ENCODE measurements around the gene MALRD1.

MALRD1 gene

GRCh38 chr10:19231034-19231433 is 182.4 kb downstream of the MALRD1 start:
- no peak overlapping the region for H2BK5ac ChIP-seq (ENCODE audit: low read length)
- no peak overlapping the region for H3K9ac ChIP-seq (ENCODE audit: low read length)
- no peak overlapping the region for H3K4me3 ChIP-seq (ENCODE audit: low read length)
- no peak overlapping the region for H3K23ac ChIP-seq (ENCODE audit: low read length)
- WGBS (ENCODE audit: extremely low coverage, insufficient coverage, low lambda C conversion rate) = no CpG with 5 or more reads among the region's 1 CpG
- no peak overlapping the region for H4K5ac ChIP-seq (ENCODE audit: low read length)
- no peak overlapping the region for H2AK5ac ChIP-seq (ENCODE audit: low read length)
- no peak overlapping the region for H3K4ac ChIP-seq (ENCODE audit: low read depth, low read length)
- H3K27ac ChIP-seq (ENCODE audit: low read depth, low read length) = no peak overlapping the region
- H3K18ac ChIP-seq (ENCODE audit: low read length) = no peak overlapping the region
- H3K4me1 ChIP-seq (ENCODE audit: control insufficient read depth, low read depth, low read length) = no peaks in the 10 kb centered on the region
- H4K8ac ChIP-seq (ENCODE audit: low read depth, low read length) = no peak overlapping the region
- no peak overlapping the region for H3K4me2 ChIP-seq (ENCODE audit: low read length)
- no peak overlapping the region for H2BK120ac ChIP-seq (ENCODE audit: low read depth, low read length)
- no peaks in the 10 kb centered on the region for H3K27me3 ChIP-seq (ENCODE audit: insufficient read depth, low read length, poor library complexity)
- no peaks in the 10 kb centered on the region for H3K79me2 ChIP-seq (ENCODE audit: control insufficient read depth, insufficient read depth, low read length)
- H3K79me1 ChIP-seq (ENCODE audit: low read length) = no peaks in the 10 kb centered on the region
- no peak overlapping the region for H2BK15ac ChIP-seq (replicated peaks; ENCODE audit: low read depth)
- H3K56ac ChIP-seq (ENCODE audit: low read length) = no peak overlapping the region
- H3K36me3 ChIP-seq (ENCODE audit: control insufficient read depth, insufficient read depth, low read length) = no peaks in the 10 kb centered on the region
- no peak for DNase-seq

DNA sequence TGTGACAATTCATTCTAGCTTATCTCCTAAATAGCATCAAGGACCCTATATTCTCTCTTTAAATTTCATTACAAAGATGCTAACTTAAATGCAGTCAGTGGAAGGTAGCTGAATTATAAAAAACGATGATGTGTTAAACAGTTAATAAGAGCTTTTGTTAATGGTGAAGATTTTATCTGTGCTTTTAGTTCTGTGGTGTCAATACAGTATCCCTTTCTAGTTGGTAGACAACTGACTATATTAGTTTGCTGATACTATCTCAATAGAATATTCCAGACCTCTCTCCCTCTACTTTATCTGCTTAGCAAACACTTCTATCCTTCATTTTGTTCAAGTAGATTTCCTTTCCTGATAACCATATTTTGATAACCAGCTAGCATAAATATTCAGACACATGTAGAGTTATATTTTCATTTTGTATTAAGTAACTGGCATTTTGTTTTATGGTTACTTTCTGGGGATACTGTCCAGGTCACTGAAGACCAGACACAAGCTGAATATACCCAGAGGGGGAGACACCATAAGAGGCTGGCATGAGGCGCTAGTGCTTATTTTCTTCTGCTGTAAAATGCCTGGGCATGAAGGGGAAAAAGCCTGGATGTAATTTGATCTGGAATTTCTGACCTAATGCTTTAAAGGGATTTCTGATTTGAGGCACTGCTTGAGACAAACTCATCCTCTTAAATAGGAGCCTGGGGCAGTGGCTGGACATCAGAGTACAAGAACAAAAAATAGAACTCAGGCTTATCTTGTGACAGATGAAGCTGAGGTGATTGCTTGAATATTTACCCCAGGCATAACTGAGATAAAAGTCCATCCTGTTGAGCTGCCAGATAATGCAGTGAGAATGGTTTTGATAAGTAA is 197.5 kb downstream of the MALRD1 start:
- peak; percentile 16 for DNase-seq
- Histone ChIP-seq H2BK15ac (replicated peaks; ENCODE audit: low read depth) (no peak overlapping the region), H3K27me3 (ENCODE audit: insufficient read depth, low read length, poor library complexity) (no peaks in the 10 kb centered on the region), H2AK5ac (ENCODE audit: low read length) (no peak overlapping the region), H3K27ac (ENCODE audit: low read depth, low read length) (no peak overlapping the region), H3K18ac (ENCODE audit: low read length) (no peak overlapping the region), H3K36me3 (ENCODE audit: control insufficient read depth, insufficient read depth, low read length) (no peaks in the 10 kb centered on the region), H2BK5ac (ENCODE audit: low read length) (no peak overlapping the region), H4K5ac (ENCODE audit: low read length) (no peak overlapping the region), H3K79me2 (ENCODE audit: control insufficient read depth, insufficient read depth, low read length) (no peaks in the 10 kb centered on the region), H3K23ac (ENCODE audit: low read length) (no peak overlapping the region), H3K4ac (ENCODE audit: low read depth, low read length) (no peak overlapping the region), H2BK120ac (ENCODE audit: low read depth, low read length) (no peak overlapping the region), H3K79me1 (ENCODE audit: low read length) (no peaks in the 10 kb centered on the region), H3K4me3 (ENCODE audit: low read length) (no peak overlapping the region), H3K56ac (ENCODE audit: low read length) (no peak overlapping the region), H3K9ac (ENCODE audit: low read length) (no peak overlapping the region), H3K4me2 (ENCODE audit: low read length) (no peak overlapping the region), H3K4me1 (ENCODE audit: control insufficient read depth, low read depth, low read length) (no peaks in the 10 kb centered on the region), H4K8ac (ENCODE audit: low read depth, low read length) (no peak overlapping the region)
- no CpG with 5 or more reads among the region's 2 CpGs for WGBS (ENCODE audit: extremely low coverage, insufficient coverage, low lambda C conversion rate)

GRCh38 chr10:19247843-19248242 is 199.2 kb downstream of the MALRD1 start:
- H2AK5ac ChIP-seq (ENCODE audit: low read length) = no peak overlapping the region
- H2BK15ac ChIP-seq (replicated peaks; ENCODE audit: low read depth) = no peak overlapping the region
- no peaks in the 10 kb centered on the region for H3K27me3 ChIP-seq (ENCODE audit: insufficient read depth, low read length, poor library complexity)
- H4K5ac ChIP-seq (ENCODE audit: low read length) = no peak overlapping the region
- no peak overlapping the region for H2BK120ac ChIP-seq (ENCODE audit: low read depth, low read length)
- no peaks in the 10 kb centered on the region for H3K36me3 ChIP-seq (ENCODE audit: control insufficient read depth, insufficient read depth, low read length)
- no peak overlapping the region for H3K4ac ChIP-seq (ENCODE audit: low read depth, low read length)
- no peaks in the 10 kb centered on the region for H3K79me1 ChIP-seq (ENCODE audit: low read length)
- no peak overlapping the region for H3K18ac ChIP-seq (ENCODE audit: low read length)
- no peak overlapping the region for H3K9ac ChIP-seq (ENCODE audit: low read length)
- no peaks in the 10 kb centered on the region for H3K4me1 ChIP-seq (ENCODE audit: control insufficient read depth, low read depth, low read length)
- no peaks in the 10 kb centered on the region for H3K79me2 ChIP-seq (ENCODE audit: control insufficient read depth, insufficient read depth, low read length)
- no peak for DNase-seq
- no peak overlapping the region for H2BK5ac ChIP-seq (ENCODE audit: low read length)
- no peak overlapping the region for H3K56ac ChIP-seq (ENCODE audit: low read length)
- no peak overlapping the region for H3K4me3 ChIP-seq (ENCODE audit: low read length)
- H3K4me2 ChIP-seq (ENCODE audit: low read length) = no peak overlapping the region
- no peak overlapping the region for H3K23ac ChIP-seq (ENCODE audit: low read length)
- WGBS (ENCODE audit: extremely low coverage, insufficient coverage, low lambda C conversion rate) = 100% methylated on average over 1 of the region's 3 CpGs
- H4K8ac ChIP-seq (ENCODE audit: low read depth, low read length) = no peak overlapping the region
- no peak overlapping the region for H3K27ac ChIP-seq (ENCODE audit: low read depth, low read length)

GRCh38 chr10:19250546-19250945 is 201.9 kb downstream of the MALRD1 start:
- Histone ChIP-seq H3K27me3 (ENCODE audit: insufficient read depth, low read length, poor library complexity) (no peaks in the 10 kb centered on the region), H3K36me3 (ENCODE audit: control insufficient read depth, insufficient read depth, low read length) (no peaks in the 10 kb centered on the region), H2BK15ac (replicated peaks; ENCODE audit: low read depth) (no peak overlapping the region), H3K4me1 (ENCODE audit: control insufficient read depth, low read depth, low read length) (no peaks in the 10 kb centered on the region), H3K4ac (ENCODE audit: low read depth, low read length) (no peak overlapping the region), H2BK5ac (ENCODE audit: low read length) (no peak overlapping the region), H3K18ac (ENCODE audit: low read length) (no peak overlapping the region), H3K79me1 (ENCODE audit: low read length) (no peaks in the 10 kb centered on the region), H3K23ac (ENCODE audit: low read length) (no peak overlapping the region), H4K8ac (ENCODE audit: low read depth, low read length) (no peak overlapping the region), H3K56ac (ENCODE audit: low read length) (no peak overlapping the region), H4K5ac (ENCODE audit: low read length) (no peak overlapping the region), H3K27ac (ENCODE audit: low read depth, low read length) (no peak overlapping the region), H3K4me3 (ENCODE audit: low read length) (no peak overlapping the region), H2AK5ac (ENCODE audit: low read length) (no peak overlapping the region), H2BK120ac (ENCODE audit: low read depth, low read length) (no peak overlapping the region), H3K4me2 (ENCODE audit: low read length) (no peak overlapping the region), H3K79me2 (ENCODE audit: control insufficient read depth, insufficient read depth, low read length) (no peaks in the 10 kb centered on the region), H3K9ac (ENCODE audit: low read length) (no peak overlapping the region)
- no peak for DNase-seq
- no CpG with 5 or more reads among the region's 2 CpGs for WGBS (ENCODE audit: extremely low coverage, insufficient coverage, low lambda C conversion rate)

DNA sequence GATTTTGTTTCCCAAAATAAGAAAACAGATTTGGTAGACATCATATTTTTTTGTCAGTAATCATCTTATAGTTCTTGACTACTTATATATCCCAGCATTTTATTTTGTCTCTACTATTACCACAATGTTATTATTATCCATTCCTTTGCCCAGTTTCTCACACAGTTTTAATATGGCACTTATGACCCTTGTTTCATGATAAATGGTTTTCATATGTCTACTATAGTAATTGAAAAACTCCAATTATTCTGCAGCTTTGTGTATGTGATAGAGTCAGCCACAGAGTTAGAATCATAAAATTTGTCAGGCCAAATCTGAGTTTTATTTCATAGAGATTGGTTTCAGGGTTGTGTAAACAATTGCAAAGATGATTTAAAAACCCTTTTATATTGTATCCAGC is 203.9 kb downstream of the MALRD1 start:
- no peak overlapping the region for H3K9ac ChIP-seq (ENCODE audit: low read length)
- DNase-seq = no peak
- H3K56ac ChIP-seq (ENCODE audit: low read length) = no peak overlapping the region
- H3K79me1 ChIP-seq (ENCODE audit: low read length) = no peaks in the 10 kb centered on the region
- H3K4me3 ChIP-seq (ENCODE audit: low read length) = no peak overlapping the region
- no peak overlapping the region for H3K4ac ChIP-seq (ENCODE audit: low read depth, low read length)
- no peak overlapping the region for H3K18ac ChIP-seq (ENCODE audit: low read length)
- H3K79me2 ChIP-seq (ENCODE audit: control insufficient read depth, insufficient read depth, low read length) = no peaks in the 10 kb centered on the region
- no peak overlapping the region for H3K27ac ChIP-seq (ENCODE audit: low read depth, low read length)
- H2BK5ac ChIP-seq (ENCODE audit: low read length) = no peak overlapping the region
- H3K27me3 ChIP-seq (ENCODE audit: insufficient read depth, low read length, poor library complexity) = no peaks in the 10 kb centered on the region
- no peak overlapping the region for H2AK5ac ChIP-seq (ENCODE audit: low read length)
- no peak overlapping the region for H2BK15ac ChIP-seq (replicated peaks; ENCODE audit: low read depth)
- H2BK120ac ChIP-seq (ENCODE audit: low read depth, low read length) = no peak overlapping the region
- H4K5ac ChIP-seq (ENCODE audit: low read length) = no peak overlapping the region
- H4K8ac ChIP-seq (ENCODE audit: low read depth, low read length) = no peak overlapping the region
- no peaks in the 10 kb centered on the region for H3K4me1 ChIP-seq (ENCODE audit: control insufficient read depth, low read depth, low read length)
- no peaks in the 10 kb centered on the region for H3K36me3 ChIP-seq (ENCODE audit: control insufficient read depth, insufficient read depth, low read length)
- no peak overlapping the region for H3K23ac ChIP-seq (ENCODE audit: low read length)
- no peak overlapping the region for H3K4me2 ChIP-seq (ENCODE audit: low read length)

GRCh38 chr10:19256331-19256730 is 207.7 kb downstream of the MALRD1 start:
- Histone ChIP-seq H3K79me2 (ENCODE audit: control insufficient read depth, insufficient read depth, low read length) (no peaks in the 10 kb centered on the region), H3K56ac (ENCODE audit: low read length) (no peak overlapping the region), H3K36me3 (ENCODE audit: control insufficient read depth, insufficient read depth, low read length) (no peaks in the 10 kb centered on the region), H3K27ac (ENCODE audit: low read depth, low read length) (no peak overlapping the region), H2BK5ac (ENCODE audit: low read length) (no peak overlapping the region), H3K9ac (ENCODE audit: low read length) (no peak overlapping the region), H3K4ac (ENCODE audit: low read depth, low read length) (no peak overlapping the region), H3K4me1 (ENCODE audit: control insufficient read depth, low read depth, low read length) (no peaks in the 10 kb centered on the region), H3K18ac (ENCODE audit: low read length) (no peak overlapping the region), H4K5ac (ENCODE audit: low read length) (no peak overlapping the region), H2BK15ac (replicated peaks; ENCODE audit: low read depth) (no peak overlapping the region), H2BK120ac (ENCODE audit: low read depth, low read length) (no peak overlapping the region), H4K8ac (ENCODE audit: low read depth, low read length) (no peak overlapping the region), H3K4me2 (ENCODE audit: low read length) (no peak overlapping the region), H2AK5ac (ENCODE audit: low read length) (no peak overlapping the region), H3K27me3 (ENCODE audit: insufficient read depth, low read length, poor library complexity) (no peaks in the 10 kb centered on the region), H3K79me1 (ENCODE audit: low read length) (no peaks in the 10 kb centered on the region), H3K4me3 (ENCODE audit: low read length) (no peak overlapping the region), H3K23ac (ENCODE audit: low read length) (no peak overlapping the region)
- WGBS (ENCODE audit: extremely low coverage, insufficient coverage, low lambda C conversion rate) = no CpG with 5 or more reads among the region's 1 CpG
- no peak for DNase-seq

Measured in mesendoderm (in vitro differentiated cells).